Spleen (tissue), 11 donors: ENCODE measurements around the gene AGPAT3. TPM values are rescaled to one million over a fixed set of nuclear protein-coding genes. Genes with fewer than 3 reads are reported as not detected.

Experiments used
- DNase-seq: peaks from one replicate; pipeline ENCODE4 v3.0.0-alpha.2; 2020
- H3K27ac ChIP-seq, 8 donors: fragments of 200-600 bp; sonication (generic) in 7 of 8; 1 replicate in 4 of 8; 2 replicates in 4 of 8; pipeline versions ENCODE4 v1.5.0 to v1.8.0; 2016 to 2021; ENCODE audit warnings: inconsistent platforms in 4 of 8, mild to moderate bottlenecking in 4 of 8, moderate library complexity in 1 of 8
- H3K27me3 ChIP-seq, 7 donors: fragments of 200-600 bp; sonication (generic) in 6 of 7; replicated peaks in 1 of 7; 1 replicate in 4 of 7; 2 replicates in 3 of 7; pipeline versions ENCODE4 v1.5.0 to v1.8.0; 2016 to 2021; ENCODE audit warnings: inconsistent platforms in 3 of 7, mild to moderate bottlenecking in 1 of 7
- H3K36me3 ChIP-seq, 6 donors: fragments of 200-600 bp; sonication (generic) in 5 of 6; 1 replicate in 4 of 6; 2 replicates in 2 of 6; pipeline versions ENCODE4 v1.5.0 to v1.8.0; 2016 to 2021; ENCODE audit warnings: inconsistent platforms in 2 of 6
- H3K4me1 ChIP-seq, 6 donors: fragments of 200-600 bp; sonication (generic) in 5 of 6; 1 replicate in 3 of 6; 2 replicates in 3 of 6; pipeline versions ENCODE4 v1.5.0 to v1.8.0; 2016 to 2021; ENCODE audit warnings: inconsistent platforms in 3 of 6
- H3K4me3 ChIP-seq, 8 donors: fragments of 200-600 bp; sonication (generic) in 7 of 8; 1 replicate in 4 of 8; 2 replicates in 4 of 8; pipeline versions ENCODE4 v1.5.0 to v1.8.0; 2016 to 2021; ENCODE audit warnings: inconsistent platforms in 4 of 8, mild to moderate bottlenecking in 4 of 8, moderate library complexity in 2 of 8
- H3K9me3 ChIP-seq, 8 donors: fragments of 200-600 bp; sonication (generic) in 7 of 8; 1 replicate in 4 of 8; 2 replicates in 4 of 8; pipeline versions ENCODE4 v1.5.0 to v1.8.0; 2016 to 2021; ENCODE audit warnings: inconsistent platforms in 4 of 8
- CTCF ChIP-seq, 11 experiments: fragments of 200-600 bp in 7 of 11; fragments of 450-650 bp in 4 of 11; sonication (generic) in 4 of 11; IDR thresholded peaks in 8 of 11; conservative IDR thresholded peaks in 3 of 11; 1 replicate in 7 of 11; 2 replicates in 4 of 11; pipeline versions ENCODE4 v1.4.0 to v1.8.0; 2016 to 2021; ENCODE audit warnings: antibody characterized with exemption in 11 of 11, inconsistent platforms in 4 of 11, mild to moderate bottlenecking in 1 of 11
- POLR2A ChIP-seq, 3 donors: fragments of 450-650 bp; IDR thresholded peaks; one replicate each; pipeline ENCODE4 v1.5.1; 2017; ENCODE audit warnings: antibody characterized with exemption in 3 of 3, mild to moderate bottlenecking in 1 of 3
- POLR2AphosphoS5 ChIP-seq, 3 donors: sonication (generic); formaldehyde crosslinking; IDR thresholded peaks; one replicate each; pipeline ENCODE4 v1.5.1; 2017; ENCODE audit warnings: antibody characterized with exemption in 3 of 3
- WGBS, 5 donors: extraction: QIAGEN DNeasy Blood & Tissue Kit in 3 of 5; methylation state at CpG; one replicate each; pipeline versions ENCODE4 v1.1.5 to v1.1.7; 2013 to 2018; 5-methylcytosine and 5-hydroxymethylcytosine counted together
- intact Hi-C: fragments of 100-400 bp; cut with DNase I; formaldehyde crosslinking; loops from one replicate; pipeline ENCODE4 v1.15.0; 2023; ENCODE audit warnings: low total_unique reads
- polyA plus RNA-seq, 3 donors: library from polyadenylated mRNA; stranded (reverse); fragments of 200-250 nt; gene quantifications; one replicate each; pipeline ENCODE4 v1.2.1, GENCODE V29; 2013
- total RNA-seq, 7 donors: library from RNA; depleted of rRNA in 3 of 7; stranded (reverse); fragments of >200 nt in 3 of 7; fragmentation: NEBNext Ultra II Directional in 4 of 7; extraction: Animal tissue kit (Norgen Biotek cat#: 25700) in 4 of 7; gene quantifications; one replicate each; pipeline versions ENCODE4 v1.1.0 to v1.2.1, GENCODE V29; 2016 to 2021
- donor health status: healthy with polysubstance abuse.
- donor health status: DM: no; HTN: no; CAD: no; lungs with moderate emphysema.
- donor health status: DM: no; HTN: no; CAD: no.
- donor health status: Bipolar disorder and iron deficiency.
- donor health status: healthy.
- donor health status: DM: no; HTN: no; CAD: no.
- donor health status: DM: yes; HTN: yes; CAD: no.

AGPAT3 gene
- total and polyA plus RNA-seq, 10 donors = 6.9 to 92.0 (median 56.0) TPM

DNA sequence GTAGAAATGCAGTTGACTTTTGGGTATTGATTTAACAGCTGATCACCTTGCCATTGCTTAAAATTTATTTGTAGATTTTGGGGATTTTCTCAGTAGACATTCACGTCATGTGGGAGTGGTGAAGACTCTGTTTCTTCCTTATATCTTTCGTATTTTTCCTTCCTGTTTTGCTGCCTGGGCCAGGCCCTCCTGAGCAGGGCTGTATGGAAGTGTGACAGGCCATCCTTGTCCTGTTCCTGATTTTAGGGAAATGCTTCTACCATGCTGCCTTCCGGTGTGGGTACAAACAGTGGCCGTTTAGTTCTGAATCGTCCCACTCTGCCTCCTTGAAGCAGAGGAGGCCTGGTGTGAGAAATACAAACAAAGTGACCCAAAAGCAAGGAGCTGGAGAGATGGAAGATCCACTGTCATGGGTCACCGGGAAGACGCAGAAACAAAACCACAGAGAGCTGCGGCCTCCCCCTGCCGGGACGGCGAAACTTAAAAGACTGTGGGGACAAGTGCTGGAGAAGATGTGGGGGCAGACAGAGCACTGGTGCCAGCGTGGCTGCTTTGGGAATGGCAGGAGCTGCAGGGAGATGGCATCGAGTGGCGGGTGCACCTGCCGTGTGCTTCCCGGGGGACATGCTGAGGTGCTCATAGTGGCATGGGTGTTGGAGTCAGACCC is 7.6 kb downstream of the AGPAT3 start:
- intact Hi-C loops = no loop called here
- Histone ChIP-seq H3K36me3 (peaks cover 0 to 48% (median 6%) of the 10 kb centered on the region in 6 donors), H3K4me1 (peaks cover 5 to 81% (median 47%) of the 10 kb centered on the region in 6 donors), H3K27me3 (no peaks in the 10 kb centered on the region), H3K4me3 (no peak overlapping the region), H3K9me3 (peaks cover 0 to 5% (median 0%) of the 10 kb centered on the region in 8 donors), H3K27ac (peak overlapping the region in 2 of 8 donors; percentile 11 to 24)
- WGBS, 5 donors = 81 to 89% (median 82%) methylated on average over 16 of the region's 16 CpGs
- no peak for TF ChIP-seq POLR2A (IDR thresholded peaks at IDR 0.05)
- no peak for TF ChIP-seq CTCF (IDR thresholded peaks at IDR 0.05 in 8 of 11, conservative IDR thresholded peaks at IDR 0.05 in 3 of 11)
- TF ChIP-seq POLR2AphosphoS5 (IDR thresholded peaks at IDR 0.05) = peak in 1 of 3 donors; percentile 39
- DNase-seq = peak; percentile 51

GRCh38 chr21:43873673-43874072 is 8.7 kb downstream of the AGPAT3 start:
- no peak for TF ChIP-seq CTCF (IDR thresholded peaks at IDR 0.05 in 8 of 11, conservative IDR thresholded peaks at IDR 0.05 in 3 of 11)
- no peak for TF ChIP-seq POLR2AphosphoS5 (IDR thresholded peaks at IDR 0.05)
- TF ChIP-seq POLR2A (IDR thresholded peaks at IDR 0.05) = no peak
- peaks cover 0 to 53% (median 6%) of the 10 kb centered on the region in 6 donors for H3K36me3 ChIP-seq
- peaks cover 0 to 79% (median 37%) of the 10 kb centered on the region in 6 donors for H3K4me1 ChIP-seq
- no peak for DNase-seq
- WGBS, 5 donors = 74 to 94% (median 79%) methylated on average over 1 of the region's 1 CpG
- no peak overlapping the region for H3K27ac ChIP-seq
- H3K27me3 ChIP-seq = no peaks in the 10 kb centered on the region
- intact Hi-C loops = no loop called here
- peaks cover 0 to 5% (median 0%) of the 10 kb centered on the region in 8 donors for H3K9me3 ChIP-seq
- H3K4me3 ChIP-seq = no peak overlapping the region

DNA sequence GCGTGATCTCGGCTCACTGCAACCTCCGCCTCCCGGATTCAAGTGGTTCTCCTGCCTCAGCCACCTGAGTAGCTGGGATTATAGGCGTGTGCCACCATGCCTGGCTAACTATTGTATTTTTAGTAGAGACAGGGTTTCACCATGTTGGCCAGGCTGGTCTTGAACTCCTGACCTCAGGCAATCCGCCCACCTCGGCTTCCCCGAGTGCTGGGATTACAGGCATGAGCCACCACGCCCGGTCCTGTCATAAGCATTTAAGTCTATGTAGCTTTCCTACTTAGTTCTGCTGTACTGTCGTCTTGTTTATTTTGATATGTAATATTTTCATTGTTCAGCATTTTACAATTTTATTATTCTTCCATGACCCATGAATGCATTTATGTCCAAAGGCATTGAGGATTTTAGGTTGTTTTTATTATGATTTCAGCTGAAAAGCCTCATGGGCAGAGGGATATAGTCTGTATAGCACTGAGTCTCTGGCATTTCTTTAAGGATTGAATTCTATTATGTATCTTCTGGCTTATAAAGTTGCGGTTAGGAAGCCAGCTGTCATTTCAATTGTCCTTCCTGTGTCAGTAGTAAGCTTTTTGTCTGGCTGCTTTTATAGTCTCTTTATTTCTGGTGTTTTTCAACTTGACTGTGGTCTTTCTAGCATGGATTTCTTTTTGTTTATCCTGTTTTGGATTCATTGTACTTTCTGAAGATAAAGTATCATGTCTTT is 9.2 kb downstream of the AGPAT3 start:
- H3K36me3 ChIP-seq = peaks cover 0 to 53% (median 6%) of the 10 kb centered on the region in 6 donors
- no peaks in the 10 kb centered on the region for H3K27me3 ChIP-seq
- no peak overlapping the region for H3K27ac ChIP-seq
- no peak overlapping the region for H3K4me3 ChIP-seq
- WGBS, 5 donors = 79 to 82% (median 81%) methylated on average over 12 of the region's 12 CpGs
- intact Hi-C loops = no loop called here
- DNase-seq = peak; percentile 65
- no peak for TF ChIP-seq POLR2AphosphoS5 (IDR thresholded peaks at IDR 0.05)
- TF ChIP-seq POLR2A (IDR thresholded peaks at IDR 0.05) = no peak
- no peak for TF ChIP-seq CTCF (IDR thresholded peaks at IDR 0.05 in 8 of 11, conservative IDR thresholded peaks at IDR 0.05 in 3 of 11)
- H3K9me3 ChIP-seq = peaks cover 0 to 5% (median 0%) of the 10 kb centered on the region in 8 donors
- peaks cover 0 to 79% (median 32%) of the 10 kb centered on the region in 6 donors for H3K4me1 ChIP-seq

- peaks cover 0 to 5% (median 0%) of the 10 kb centered on the region in 8 donors for H3K9me3 ChIP-seq
- peaks cover 0 to 80% (median 43%) of the 10 kb centered on the region in 6 donors for H3K4me1 ChIP-seq
- H3K36me3 ChIP-seq = peaks cover 0 to 49% (median 6%) of the 10 kb centered on the region in 6 donors
- intact Hi-C loops = no loop called here
- 92 to 98% (median 95%) methylated on average over 5 of the region's 5 CpGs for WGBS, 5 donors
- DNase-seq = no peak
- H3K27me3 ChIP-seq = no peaks in the 10 kb centered on the region
- TF ChIP-seq POLR2AphosphoS5 (IDR thresholded peaks at IDR 0.05) (no peak), POLR2A (IDR thresholded peaks at IDR 0.05) (no peak), CTCF (IDR thresholded peaks at IDR 0.05 in 8 of 11, conservative IDR thresholded peaks at IDR 0.05 in 3 of 11) (no peak)
- no peak overlapping the region for H3K4me3 ChIP-seq
- H3K27ac ChIP-seq = no peak overlapping the region
Measured at GRCh38 chr21:43876605-43877004, 11.6 kb downstream of the AGPAT3 start.
